GM12873 (cell line): Measurements from ENCODE around the gene TMEM135.

Experiments used
- TF ChIP-seq, protein P1 (sequence below): IDR thresholded peaks from 2 replicates; pipeline ENCODE4 v1.5.1; 2012; ENCODE audit warnings: low read depth, mild to moderate bottlenecking, moderate library complexity, low read length, control low read depth; ENCODE audit not compliant: insufficient read depth; ENCODE audit errors: missing control alignments

TMEM135 gene

DNA sequence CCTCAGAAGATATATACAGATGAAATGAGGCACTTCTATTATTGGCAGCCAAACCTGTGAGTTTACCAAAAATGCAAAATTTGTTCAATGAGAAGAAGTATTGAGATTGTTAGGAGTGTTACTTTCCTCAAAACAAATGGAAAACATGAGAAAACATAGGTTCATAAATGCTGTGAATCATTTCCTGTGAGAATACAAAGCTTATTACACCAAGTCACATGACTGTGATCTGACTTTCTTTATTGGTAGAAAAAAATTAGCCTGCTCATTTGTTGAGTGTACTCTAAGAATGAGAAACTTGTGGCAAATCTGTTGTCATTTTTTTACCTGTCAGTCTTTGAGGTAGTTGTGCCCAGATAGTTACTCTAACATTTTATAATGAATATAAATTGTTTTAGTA is 215.1 kb downstream of the TMEM135 start:
- TF ChIP-seq, protein P1, sequence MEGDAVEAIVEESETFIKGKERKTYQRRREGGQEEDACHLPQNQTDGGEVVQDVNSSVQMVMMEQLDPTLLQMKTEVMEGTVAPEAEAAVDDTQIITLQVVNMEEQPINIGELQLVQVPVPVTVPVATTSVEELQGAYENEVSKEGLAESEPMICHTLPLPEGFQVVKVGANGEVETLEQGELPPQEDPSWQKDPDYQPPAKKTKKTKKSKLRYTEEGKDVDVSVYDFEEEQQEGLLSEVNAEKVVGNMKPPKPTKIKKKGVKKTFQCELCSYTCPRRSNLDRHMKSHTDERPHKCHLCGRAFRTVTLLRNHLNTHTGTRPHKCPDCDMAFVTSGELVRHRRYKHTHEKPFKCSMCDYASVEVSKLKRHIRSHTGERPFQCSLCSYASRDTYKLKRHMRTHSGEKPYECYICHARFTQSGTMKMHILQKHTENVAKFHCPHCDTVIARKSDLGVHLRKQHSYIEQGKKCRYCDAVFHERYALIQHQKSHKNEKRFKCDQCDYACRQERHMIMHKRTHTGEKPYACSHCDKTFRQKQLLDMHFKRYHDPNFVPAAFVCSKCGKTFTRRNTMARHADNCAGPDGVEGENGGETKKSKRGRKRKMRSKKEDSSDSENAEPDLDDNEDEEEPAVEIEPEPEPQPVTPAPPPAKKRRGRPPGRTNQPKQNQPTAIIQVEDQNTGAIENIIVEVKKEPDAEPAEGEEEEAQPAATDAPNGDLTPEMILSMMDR = no peak

DNA sequence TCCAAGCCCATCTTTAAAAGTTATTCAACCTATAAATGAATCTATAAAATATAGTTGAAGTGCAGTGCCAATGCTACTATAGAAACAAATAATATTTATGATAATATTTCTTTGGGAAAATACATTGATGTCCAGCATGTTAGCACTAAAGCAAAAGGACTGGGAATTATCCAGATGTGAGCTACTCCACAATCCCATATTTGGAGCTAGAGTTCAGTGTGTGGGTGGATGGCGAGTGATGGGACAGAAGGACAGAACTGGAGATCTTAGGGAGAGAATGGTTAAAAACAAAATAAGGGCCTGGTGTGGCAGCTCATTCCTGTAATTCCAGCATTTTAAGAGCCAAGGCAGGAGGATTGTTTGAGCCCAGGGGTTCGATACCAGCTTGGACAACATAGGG is 216.8 kb downstream of the TMEM135 start:
- TF ChIP-seq, protein P1 = no peak

DNA sequence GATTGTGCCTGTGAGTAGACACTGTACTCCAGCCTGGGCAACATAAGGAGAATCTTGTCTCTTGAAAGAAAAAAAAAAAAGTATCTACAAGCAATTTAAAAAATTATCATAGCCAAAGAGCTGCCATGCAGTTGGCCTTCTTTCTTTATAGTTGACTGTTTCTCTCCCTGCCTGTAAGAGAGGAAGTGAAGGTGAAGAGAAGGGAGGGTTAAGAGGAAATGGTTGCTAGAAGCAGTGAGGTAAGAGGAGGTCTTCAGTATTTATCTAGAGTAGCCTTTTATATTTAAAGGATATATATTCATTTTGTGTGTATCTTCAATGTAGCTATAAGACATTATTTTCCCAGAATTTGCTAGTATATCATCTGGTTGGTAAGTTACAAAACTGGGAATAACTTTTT is 217.9 kb downstream of the TMEM135 start:
- TF ChIP-seq, protein P1 = no peak

DNA sequence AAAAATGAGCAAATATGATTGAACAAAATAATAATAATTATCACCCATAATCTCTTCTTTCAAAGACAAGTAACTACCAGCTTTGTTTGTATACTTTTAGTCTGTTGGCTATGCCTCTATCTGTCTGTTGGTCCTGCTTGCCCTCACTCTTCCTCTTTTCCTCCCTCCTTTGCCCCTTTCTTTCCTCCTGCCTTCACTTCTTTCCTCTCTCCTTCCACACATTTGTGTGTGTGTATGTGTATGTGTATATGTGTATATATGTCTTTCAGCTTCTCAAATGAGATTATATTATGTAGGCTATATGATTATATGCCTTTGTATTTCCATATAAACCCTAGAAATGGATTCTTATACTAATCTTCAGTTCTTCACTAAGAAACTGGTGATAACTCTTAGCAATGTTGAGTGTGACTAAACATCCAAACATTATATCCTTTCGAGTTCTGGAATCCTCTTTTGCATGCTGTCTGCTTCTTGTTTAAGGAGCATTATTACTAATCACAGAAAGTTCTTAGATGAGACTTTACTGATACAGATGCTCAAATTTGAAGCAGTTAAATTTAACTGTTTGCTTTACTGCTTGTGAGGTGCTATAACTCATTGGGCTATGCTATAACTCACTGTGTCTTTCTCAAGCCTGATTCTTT is 219.1 kb downstream of the TMEM135 start:
- TF ChIP-seq, protein P1 = no peak

DNA sequence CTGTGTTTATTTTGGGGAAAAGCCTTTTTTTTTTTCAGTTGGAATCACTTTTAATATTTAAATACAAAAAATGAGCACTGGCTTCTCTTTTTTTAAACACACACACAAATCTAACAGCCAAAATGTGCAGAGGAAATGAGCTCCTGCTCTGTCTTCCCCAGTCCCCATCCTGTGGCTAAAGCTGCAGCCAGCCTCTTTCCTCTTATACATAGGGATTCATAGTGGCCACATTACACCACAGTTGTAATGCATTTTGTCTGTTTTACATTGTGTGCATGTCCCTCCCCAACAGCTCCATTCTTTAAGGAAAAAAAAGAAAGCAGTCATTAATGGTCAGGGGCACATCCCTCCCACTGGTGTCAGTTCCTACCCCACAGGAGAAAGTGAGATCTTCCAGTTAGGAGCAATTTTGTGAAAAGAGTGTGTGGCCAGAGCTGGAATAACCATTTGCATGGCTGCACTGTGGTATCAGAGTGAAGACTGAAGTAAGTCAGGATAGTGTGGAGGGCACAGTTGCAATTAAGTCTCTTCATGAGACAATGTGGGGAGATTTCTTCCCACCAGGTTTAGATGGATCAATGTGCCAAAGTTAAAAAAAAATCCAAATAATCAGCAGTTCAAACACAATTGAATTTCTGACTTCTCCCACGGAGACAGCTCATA is 220.6 kb downstream of the TMEM135 start:
- TF ChIP-seq, protein P1 = no peak

DNA sequence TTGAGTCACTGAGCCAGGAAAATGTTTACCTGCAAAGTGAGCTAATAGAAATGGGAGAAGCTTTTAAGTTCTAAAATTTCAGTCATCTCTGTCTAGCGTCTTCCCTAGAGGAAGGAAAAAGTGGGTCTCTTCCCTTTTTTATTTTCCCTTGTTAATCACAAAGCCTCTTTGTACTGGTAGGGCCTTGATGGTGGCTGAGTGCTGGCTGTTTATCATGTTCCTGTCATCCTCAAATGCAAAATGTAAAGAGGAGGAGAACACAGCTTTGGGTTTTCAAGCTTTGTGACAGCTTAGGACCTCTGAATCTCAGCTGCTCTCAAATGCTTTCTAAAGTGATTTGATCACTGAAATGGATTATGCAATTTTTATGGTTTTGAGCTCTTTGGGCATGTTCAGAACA is 222.0 kb downstream of the TMEM135 start:
- TF ChIP-seq, protein P1 = no peak

DNA sequence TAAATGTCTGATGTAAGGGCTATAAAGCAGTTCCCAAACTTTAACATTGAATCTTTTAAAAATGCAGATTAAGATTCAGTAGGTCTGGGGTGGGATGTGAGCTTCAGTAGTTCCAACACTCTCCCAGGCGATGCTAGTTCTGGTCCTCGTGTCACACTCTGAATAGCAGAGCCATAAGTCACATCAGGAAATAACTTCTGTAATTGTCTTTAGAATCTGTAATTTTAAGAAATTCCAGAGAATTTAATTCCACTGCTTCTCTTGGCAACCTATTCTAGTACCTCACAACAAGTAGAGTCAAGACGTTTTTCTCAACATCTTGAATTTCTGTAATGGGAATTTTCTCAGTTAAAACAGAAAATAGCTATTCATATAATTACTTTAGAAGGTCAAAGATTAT is 223.1 kb downstream of the TMEM135 start:
- TF ChIP-seq, protein P1 = no peak
